Fibroblast of lung (primary cell): ENCODE results near the gene FBXO9.

ENCODE experiments used
- CTCF ChIP-seq, 2 donors: IDR thresholded peaks in 1 of 2; conservative IDR thresholded peaks in 1 of 2; 1 replicate in 1 of 2; 2 replicates in 1 of 2; pipeline ENCODE4 v1.5.1; 2011 to 2012; ENCODE audit warnings: low read length in 2 of 2, control low read depth in 1 of 2, inconsistent platforms in 1 of 2, low read depth in 1 of 2, mild to moderate bottlenecking in 1 of 2
- EZH2 ChIP-seq: IDR thresholded peaks from 2 replicates; pipeline ENCODE4 v1.5.1; 2012; ENCODE audit warnings: low read length, control low read depth, mild to moderate bottlenecking; ENCODE audit errors: missing control alignments

DNA sequence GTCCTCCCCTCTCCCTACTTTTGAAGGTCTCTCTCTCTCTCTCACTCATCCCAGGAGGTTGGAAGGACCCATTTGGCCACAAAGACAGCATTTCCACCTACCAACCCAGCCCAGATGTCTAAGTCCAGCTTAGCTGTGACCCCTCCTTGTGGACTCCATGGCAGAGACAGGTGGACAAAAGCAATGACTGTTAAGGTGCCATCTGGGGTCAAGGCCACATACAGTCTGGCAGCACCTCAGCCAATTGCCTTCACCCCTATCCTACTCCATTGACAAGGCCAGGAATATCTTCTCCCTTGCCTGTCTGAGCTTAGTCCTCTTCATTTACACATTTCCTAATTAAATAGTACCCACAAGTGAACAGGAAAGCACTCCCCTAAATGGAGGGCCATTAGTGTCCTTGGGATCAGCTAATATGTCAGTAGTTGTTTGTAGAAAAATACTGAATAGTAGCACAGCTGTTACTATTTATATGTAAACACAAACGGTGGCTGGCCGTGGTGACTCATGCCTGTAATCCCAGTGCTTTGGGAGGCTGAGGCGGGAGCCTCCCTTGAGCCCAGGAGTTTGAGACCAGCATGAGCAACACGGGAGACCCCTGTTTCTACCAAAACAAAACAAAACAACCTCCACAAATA, 54.7 kb downstream of the FBXO9 start:
- TF ChIP-seq CTCF (conservative IDR thresholded peaks at IDR 0.05 in 1 of 2, IDR thresholded peaks at IDR 0.05 in 1 of 2; ENCODE audit: low read depth in 1 of 2, low read length in 2 of 2) (no peak), EZH2 (no peak)
